ENCODE data around the gene SLC25A40.

DNA sequence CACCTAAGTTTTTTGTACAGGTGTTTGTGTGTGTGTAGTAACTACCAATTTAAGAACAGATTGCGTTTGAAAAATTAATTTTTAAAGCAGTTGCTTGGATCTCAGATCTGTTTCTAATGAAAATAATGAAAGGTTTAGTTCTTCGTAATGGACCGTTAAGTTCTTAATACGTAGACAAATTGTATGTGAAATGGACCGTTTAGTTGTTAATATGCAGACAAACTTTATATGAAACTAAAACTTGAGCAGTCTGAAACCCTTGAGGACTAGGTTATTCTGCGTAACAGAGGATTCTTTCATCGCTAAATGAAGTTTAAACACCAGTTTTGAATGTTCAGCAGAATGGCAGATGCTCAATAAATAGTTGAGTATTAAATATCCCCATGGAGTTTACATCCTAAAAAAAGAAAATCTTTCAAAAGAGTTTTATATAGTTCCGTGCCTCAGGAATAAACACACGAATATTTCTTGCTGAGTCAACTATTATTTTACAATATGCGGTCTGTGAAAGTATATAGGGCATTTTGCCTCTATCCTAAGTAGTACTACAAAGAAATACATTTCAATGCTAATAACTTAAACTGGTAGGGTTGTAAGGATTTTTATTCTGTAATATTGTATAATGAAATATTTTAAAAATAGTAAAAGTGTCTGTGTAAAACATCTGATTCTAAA lies 1.3 kb upstream of the SLC25A40 start:
- TF ChIP-seq POLR2A (IDR thresholded peaks at IDR 0.05) (no peak), CTCF (IDR thresholded peaks at IDR 0.05) (no peak)

Measured in uterus (tissue), 2 donors.